ENCODE data around the gene UVRAG. TPM values are rescaled to one million over a fixed set of nuclear protein-coding genes. Genes with fewer than 3 reads are reported as not detected.

UVRAG gene
- total RNA-seq, 4 donors from 2014 or later, result 27.1 to 35.9 (median 31.0) TPM

DNA sequence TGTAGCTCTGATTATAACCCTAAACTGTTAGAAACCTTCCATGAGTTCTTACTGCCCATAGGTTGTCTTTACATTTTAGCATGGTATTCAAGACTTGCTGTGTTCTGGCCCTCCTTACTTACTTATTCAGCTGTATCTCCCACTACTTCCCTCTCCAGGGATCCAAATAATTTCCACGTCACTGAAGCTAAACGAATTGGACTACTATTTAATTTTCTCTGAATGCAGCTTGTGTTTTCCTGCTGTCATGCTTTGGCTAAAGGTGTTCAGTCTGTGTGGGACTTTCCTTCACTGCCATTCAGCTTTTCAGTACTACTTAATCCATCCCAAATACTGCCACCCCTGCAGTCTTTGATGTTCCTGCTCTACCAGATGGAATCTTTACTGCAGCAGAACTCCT lies 88.3 kb downstream of the UVRAG start:
- DNase-seq, result no peak
- Histone ChIP-seq H3K27me3 (no peaks in the 10 kb centered on the region), H3K4me3 (replicated peaks in 1 of 3) (no peak overlapping the region), H3K27ac (no peak overlapping the region), H3K4me1 (no peaks in the 10 kb centered on the region), H3K9me3 (no peaks in the 10 kb centered on the region), H3K36me3 (no peaks in the 10 kb centered on the region)
- TF ChIP-seq, protein P1, sequence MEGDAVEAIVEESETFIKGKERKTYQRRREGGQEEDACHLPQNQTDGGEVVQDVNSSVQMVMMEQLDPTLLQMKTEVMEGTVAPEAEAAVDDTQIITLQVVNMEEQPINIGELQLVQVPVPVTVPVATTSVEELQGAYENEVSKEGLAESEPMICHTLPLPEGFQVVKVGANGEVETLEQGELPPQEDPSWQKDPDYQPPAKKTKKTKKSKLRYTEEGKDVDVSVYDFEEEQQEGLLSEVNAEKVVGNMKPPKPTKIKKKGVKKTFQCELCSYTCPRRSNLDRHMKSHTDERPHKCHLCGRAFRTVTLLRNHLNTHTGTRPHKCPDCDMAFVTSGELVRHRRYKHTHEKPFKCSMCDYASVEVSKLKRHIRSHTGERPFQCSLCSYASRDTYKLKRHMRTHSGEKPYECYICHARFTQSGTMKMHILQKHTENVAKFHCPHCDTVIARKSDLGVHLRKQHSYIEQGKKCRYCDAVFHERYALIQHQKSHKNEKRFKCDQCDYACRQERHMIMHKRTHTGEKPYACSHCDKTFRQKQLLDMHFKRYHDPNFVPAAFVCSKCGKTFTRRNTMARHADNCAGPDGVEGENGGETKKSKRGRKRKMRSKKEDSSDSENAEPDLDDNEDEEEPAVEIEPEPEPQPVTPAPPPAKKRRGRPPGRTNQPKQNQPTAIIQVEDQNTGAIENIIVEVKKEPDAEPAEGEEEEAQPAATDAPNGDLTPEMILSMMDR (IDR thresholded peaks at IDR 0.05), result no peak
- TF ChIP-seq POLR2A (IDR thresholded peaks at IDR 0.05), result no peak
- intact Hi-C loops (cut with DNase I), result no loop called here
- WGBS, 2 donors, result 22 to 38% methylated on average over 2 of the region's 2 CpGs

DNA sequence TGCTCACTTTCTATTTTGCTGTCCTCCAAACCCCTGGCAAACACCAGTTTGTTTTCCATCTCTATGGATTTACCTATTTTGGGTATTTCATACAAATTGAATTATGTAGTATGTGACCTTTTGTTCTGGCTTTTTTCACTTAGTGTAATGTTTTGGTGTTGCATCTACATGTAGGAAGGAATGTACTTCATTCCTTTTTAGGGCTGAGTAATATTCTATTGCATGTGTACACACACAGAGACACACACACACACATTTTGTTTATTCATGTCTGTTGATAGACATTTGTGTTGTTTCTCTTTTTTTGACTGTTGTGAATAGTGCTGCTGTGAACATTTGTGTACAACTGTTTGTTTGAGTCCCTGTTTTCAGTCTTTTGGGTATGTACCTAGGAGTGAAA lies 90.4 kb downstream of the UVRAG start:
- Histone ChIP-seq H3K4me1 (no peaks in the 10 kb centered on the region), H3K9me3 (no peaks in the 10 kb centered on the region), H3K36me3 (no peaks in the 10 kb centered on the region), H3K4me3 (replicated peaks in 1 of 3) (no peak overlapping the region), H3K27me3 (no peaks in the 10 kb centered on the region), H3K27ac (no peak overlapping the region)
- intact Hi-C loops (cut with DNase I), result no loop called here
- DNase-seq, result no peak
- TF ChIP-seq POLR2A (IDR thresholded peaks at IDR 0.05), result no peak
- TF ChIP-seq, protein P1 (IDR thresholded peaks at IDR 0.05), result no peak

GRCh38 chr11:75907906-75908527 lies 93.0 kb downstream of the UVRAG start:
- Histone ChIP-seq H3K4me1 (no peaks in the 10 kb centered on the region), H3K36me3 (no peaks in the 10 kb centered on the region), H3K27me3 (no peaks in the 10 kb centered on the region), H3K27ac (no peak overlapping the region), H3K4me3 (replicated peaks in 1 of 3) (no peak overlapping the region), H3K9me3 (no peaks in the 10 kb centered on the region)
- WGBS, 2 donors, result 86 to 93% methylated on average over 3 of the region's 3 CpGs
- TF ChIP-seq POLR2A (IDR thresholded peaks at IDR 0.05), result no peak
- TF ChIP-seq, protein P1 (IDR thresholded peaks at IDR 0.05), result no peak
- DNase-seq, result no peak
- intact Hi-C loops (cut with DNase I), result no loop called here

GRCh38 chr11:75910426-75911145 lies 95.6 kb downstream of the UVRAG start:
- TF ChIP-seq, protein P1 (IDR thresholded peaks at IDR 0.05), result no peak
- TF ChIP-seq POLR2A (IDR thresholded peaks at IDR 0.05), result no peak
- Histone ChIP-seq H3K27ac (no peak overlapping the region), H3K9me3 (no peaks in the 10 kb centered on the region), H3K4me3 (replicated peaks in 1 of 3) (no peak overlapping the region), H3K4me1 (no peaks in the 10 kb centered on the region), H3K27me3 (no peaks in the 10 kb centered on the region), H3K36me3 (no peaks in the 10 kb centered on the region)
- 92 to 93% methylated on average over 3 of the region's 3 CpGs for WGBS, 2 donors
- DNase-seq, result no peak
- intact Hi-C loops (cut with DNase I), result no loop called here

- Histone ChIP-seq H3K9me3 (no peaks in the 10 kb centered on the region), H3K4me3 (replicated peaks in 1 of 3) (no peak overlapping the region), H3K27me3 (no peaks in the 10 kb centered on the region), H3K27ac (no peak overlapping the region), H3K4me1 (no peaks in the 10 kb centered on the region), H3K36me3 (no peaks in the 10 kb centered on the region)
- WGBS, 2 donors, result 91 to 96% methylated on average over 11 of the region's 11 CpGs
- TF ChIP-seq, protein P1 (IDR thresholded peaks at IDR 0.05), result no peak
- no peak for TF ChIP-seq POLR2A (IDR thresholded peaks at IDR 0.05)
- DNase-seq, result no peak
- intact Hi-C loops (cut with DNase I), result no loop called here
These were observed 96.4 kb downstream of the UVRAG start for GRCh38 chr11:75911459-75911858.
